ENCODE data around the gene CYP26C1.

CYP26C1 gene

DNA sequence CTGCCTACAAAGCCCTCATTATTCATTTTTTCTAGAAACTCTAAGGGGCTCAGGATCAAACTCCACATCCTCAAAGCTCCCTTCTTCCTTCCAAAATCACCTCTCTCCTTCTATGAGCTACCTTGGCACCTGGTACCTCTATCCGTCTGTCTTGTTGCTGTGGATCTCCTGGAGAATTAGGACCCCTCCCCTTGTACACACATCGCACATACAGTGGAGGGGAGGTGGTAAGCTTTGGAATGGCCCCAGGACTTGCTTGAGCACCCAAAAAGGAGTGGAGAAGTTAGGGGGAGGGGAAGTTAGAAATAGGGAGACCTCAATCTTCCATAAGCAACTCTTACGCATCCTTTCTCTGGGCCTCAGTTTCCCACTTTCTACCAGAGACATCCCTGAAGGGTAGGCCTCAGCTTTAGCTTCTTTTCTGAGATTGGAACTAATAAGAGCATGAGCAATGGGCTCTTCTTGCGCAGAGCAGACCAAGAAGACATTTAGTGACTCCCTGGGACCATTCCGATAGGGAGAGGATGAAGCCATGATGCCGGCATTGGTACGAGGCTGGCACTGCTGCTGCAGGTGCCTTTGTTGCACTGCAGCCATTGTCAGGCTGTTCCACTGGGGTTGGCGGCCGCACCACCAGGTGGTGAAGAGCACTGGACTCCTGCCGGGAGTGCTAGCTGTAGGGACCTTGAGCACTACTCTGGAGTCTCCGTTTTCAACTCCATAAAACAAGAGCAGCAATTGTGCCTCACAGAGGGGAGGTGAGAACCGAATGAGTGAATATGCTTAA, 4.5 kb downstream of the CYP26C1 start:
- FAIRE-seq = no peak

DNA sequence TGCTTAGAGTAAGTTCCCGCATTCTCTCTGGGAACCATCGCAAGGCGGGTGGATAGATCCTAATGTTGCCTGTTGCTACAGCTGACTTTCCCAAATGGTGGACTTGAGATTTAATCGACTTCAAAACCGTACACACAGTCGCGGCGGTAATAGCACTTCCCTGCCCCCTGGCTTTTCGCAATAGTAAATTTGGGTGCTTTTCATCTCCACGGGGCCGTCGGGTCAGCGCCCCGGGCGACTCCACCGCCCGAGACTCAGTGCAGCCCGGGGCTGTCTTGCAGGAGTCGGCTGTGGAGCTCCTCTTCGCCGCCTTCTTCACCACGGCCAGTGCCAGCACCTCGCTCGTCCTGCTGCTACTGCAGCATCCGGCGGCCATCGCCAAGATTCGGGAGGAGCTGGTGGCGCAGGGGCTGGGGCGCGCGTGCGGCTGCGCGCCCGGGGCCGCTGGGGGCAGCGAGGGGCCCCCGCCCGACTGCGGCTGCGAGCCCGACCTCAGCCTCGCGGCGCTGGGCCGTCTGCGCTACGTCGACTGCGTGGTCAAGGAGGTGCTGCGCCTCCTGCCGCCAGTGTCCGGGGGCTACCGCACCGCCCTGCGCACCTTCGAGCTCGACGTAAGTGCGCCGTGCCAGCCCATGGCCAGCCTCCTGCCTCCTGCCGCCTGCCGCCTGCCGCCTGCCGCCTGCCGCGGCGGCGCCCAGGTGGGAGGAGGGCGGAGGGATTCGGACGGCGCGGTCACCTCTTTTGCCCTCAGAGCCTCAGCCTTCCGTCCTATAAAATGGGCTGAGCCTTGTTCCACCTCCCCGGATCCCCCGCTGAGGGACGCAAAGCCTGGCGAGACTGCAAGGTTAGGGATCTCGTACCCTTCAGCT, 5.3 kb downstream of the CYP26C1 start:
- FAIRE-seq = no peak

- FAIRE-seq = no peak
These were observed 5.9 kb downstream of the CYP26C1 start for GRCh38 chr10:93066544-93066913.

DNA sequence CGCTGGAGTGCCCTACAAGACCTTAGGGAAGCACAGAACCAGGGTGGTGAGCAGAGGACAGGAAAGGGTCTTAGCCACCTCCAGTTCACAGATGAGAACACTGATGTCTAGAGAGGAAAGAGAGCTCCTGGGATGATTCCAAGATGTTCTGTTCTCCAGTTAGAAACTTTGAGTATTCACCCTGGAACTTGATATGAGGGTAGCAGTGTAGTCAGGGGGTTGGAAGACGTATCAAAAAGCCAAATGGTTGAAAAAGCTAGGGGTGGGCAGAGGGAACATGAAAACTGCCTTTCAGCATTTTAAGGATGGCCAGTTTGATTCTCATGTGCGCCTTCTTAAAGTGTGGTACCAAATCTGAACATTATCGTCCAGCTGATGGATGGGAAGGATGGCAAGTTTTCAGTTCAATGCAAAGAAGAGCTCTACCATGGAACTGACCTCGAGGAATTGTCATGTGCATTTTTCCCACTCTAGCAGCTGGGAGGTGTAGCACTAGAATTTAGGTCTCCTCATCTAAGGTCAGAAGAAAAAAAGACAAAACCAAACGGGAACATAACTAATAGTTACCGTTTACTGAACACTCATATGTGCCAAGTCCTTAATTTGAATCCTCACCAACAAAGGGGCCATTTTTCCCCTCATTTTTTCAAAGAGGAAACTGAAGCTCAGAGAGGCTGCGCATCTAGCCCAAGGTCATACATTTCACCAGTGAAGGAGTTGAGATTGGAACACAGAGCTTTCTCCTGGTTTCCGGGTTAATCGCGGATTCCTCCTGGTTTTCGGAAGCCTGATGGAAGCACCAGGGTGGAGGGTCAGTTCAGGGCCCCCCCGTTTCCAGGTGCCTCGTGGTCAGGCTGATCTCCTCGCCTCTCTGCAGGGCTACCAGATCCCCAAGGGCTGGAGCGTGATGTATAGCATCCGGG, 7.1 kb downstream of the CYP26C1 start:
- no peak for FAIRE-seq

- FAIRE-seq = no peak
These were observed 8.0 kb downstream of the CYP26C1 start for GRCh38 chr10:93068411-93069244.

DNA sequence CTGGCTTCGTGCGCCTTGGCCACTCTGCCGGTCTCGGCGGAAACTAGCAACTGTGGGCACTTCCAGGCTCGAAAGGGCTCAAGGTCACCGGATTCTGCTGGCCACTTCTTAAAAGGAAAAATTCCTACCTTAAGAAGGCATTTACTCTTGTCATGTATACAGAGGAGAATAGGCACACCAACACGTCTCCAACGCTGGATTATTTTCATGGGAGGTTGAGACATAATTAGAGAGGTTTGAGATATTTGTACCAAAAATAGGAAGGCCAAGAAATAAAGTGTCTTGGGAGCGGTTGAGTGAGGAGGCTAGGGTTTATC, 8.6 kb downstream of the CYP26C1 start:
- no peak for FAIRE-seq

GRCh38 chr10:93070378-93071176, 10.0 kb downstream of the CYP26C1 start:
- FAIRE-seq = no peak

- no peak for FAIRE-seq
These were observed 10.5 kb downstream of the CYP26C1 start for GRCh38 chr10:93071177-93071472.

DNA sequence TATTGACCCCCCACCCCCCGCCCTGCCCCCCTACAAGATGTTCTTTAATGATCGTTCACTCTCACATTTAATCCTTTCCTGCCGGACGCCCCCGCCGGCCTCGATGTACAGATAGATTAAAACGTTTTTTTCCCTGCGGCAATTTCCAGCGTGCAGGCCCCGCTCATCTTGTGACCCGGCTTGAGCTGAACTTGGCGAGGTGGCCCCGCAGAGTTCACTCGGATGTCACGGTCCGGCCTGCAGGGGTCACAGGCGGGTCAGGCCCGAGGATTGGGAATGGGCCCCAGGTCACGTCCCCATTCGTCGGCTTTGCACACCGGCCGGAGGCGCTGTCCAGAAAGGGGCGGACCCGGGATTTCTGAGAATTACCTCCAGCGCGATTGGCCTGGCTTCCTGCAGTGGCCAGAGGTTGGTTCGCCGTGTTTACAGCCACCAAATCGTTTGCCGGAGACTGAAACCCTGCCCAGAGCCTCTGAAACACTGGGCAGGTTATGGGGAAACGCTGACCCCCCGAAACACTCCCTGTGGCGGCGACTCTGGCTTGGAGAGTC, 11.2 kb downstream of the CYP26C1 start:
- FAIRE-seq = no peak

- FAIRE-seq = no peak
These were observed 11.7 kb downstream of the CYP26C1 start for GRCh38 chr10:93072225-93072712.

GRCh38 chr10:93072713-93073538, 12.3 kb downstream of the CYP26C1 start:
- no peak for FAIRE-seq

GRCh38 chr10:93073539-93074146, 13.0 kb downstream of the CYP26C1 start, which contains the start of gene CYP26A1:
Gene CYP26A1, plus strand, starts transcription at chr10:93073893. Its CDS starts 42 bp downstream, at chr10:93073935.
- FAIRE-seq = no peak

GRCh38 chr10:93074147-93074596, 13.6 kb downstream of the CYP26C1 start:
- no peak for FAIRE-seq

- FAIRE-seq = no peak
These were observed 14.2 kb downstream of the CYP26C1 start for GRCh38 chr10:93074597-93075368.

DNA sequence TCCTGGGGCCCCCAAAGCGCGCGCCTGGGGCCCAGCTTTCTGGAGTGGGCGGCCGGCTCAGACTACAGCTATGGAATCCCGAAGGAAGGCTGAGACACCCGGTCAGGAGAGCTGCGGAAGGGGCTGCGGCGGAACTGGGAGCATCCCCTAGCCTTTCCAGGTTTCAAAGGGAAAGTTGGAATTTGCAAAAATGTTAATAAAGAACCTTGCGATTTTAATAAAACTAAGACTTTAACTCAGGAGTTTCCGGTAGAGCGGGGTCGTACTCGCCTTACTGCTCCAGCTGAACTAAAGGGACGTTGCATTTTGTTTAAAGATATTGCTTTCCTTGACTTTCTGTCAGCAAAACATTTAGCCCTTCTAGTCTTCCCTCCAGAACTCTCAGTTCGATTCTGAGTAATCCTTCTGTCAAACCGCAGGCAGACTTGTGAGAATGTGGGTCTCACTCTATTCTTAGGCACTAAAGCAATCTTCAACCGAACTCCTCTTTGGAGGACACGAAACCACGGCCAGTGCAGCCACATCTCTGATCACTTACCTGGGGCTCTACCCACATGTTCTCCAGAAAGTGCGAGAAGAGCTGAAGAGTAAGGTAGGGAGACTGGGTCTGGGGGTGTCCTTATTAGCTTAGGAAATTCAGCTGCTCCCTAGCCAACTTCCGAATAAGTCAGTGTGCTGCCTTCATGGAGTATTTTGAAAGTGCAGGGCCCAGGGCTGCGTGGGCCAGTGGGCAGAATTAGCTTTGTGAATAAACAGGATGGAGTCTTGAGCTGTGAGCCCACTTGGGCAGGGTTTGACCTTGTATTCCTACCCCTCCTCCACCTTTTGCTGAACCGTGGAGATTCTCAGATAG, 15.0 kb downstream of the CYP26C1 start:
- no peak for FAIRE-seq

DNA sequence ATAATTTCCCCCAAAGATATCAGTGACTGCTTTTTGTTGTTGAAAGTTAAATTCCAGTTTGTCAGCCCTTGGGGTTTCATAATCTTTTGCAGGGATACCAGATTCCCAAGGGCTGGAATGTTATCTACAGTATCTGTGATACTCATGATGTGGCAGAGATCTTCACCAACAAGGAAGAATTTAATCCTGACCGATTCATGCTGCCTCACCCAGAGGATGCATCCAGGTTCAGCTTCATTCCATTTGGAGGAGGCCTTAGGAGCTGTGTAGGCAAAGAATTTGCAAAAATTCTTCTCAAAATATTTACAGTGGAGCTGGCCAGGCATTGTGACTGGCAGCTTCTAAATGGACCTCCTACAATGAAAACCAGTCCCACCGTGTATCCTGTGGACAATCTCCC, 16.3 kb downstream of the CYP26C1 start:
- no peak for FAIRE-seq

GRCh38 chr10:93077860-93078337, 17.3 kb downstream of the CYP26C1 start:
- FAIRE-seq = no peak

Data from colon (tissue), 2 donors.